ENCODE results near the gene EHD1. TPM values are rescaled to one million over a fixed set of nuclear protein-coding genes. Genes with fewer than 3 reads are reported as not detected.
A peak's percentile ranks its signal among the peaks of the same experiment; 100 is the strongest.

Gene EHD1
- polyA plus RNA-seq, 2 of the 4 experiments (the other 2 are of a cell fraction): 25.9 to 37.8 TPM

- H3K9me3 ChIP-seq: no peaks in the 10 kb centered on the region
- H3K4me2 ChIP-seq: peak overlapping the region; percentile 78
- FAIRE-seq (no peak), ATAC-seq (no peak), DNase-seq (ENCODE audit: low read depth in 1 of 2, low spot score in 1 of 2) (peak in 1 of 2 experiments; percentile 32)
- H3K4me3 ChIP-seq: peak overlapping the region; percentile 45
- WGBS (ENCODE audit: missing lambda C conversion rate): 15% methylated on average over 4 of the region's 4 CpGs
- ChIA-PET CTCF (interaction anchor here (0.6 to 14.9 kb wide), 11 partner anchors 17 to 192 kb away, joined by 3 to 132 read pairs (median 3); partner anchors contain the start of genes ARL2 and BATF2), POLR2A (no interaction called here)
- TF ChIP-seq RAD21 (conservative IDR thresholded peaks at IDR 0.05 in 1 of 2, IDR thresholded peaks at IDR 0.05 in 1 of 2) (peak in 1 of 2 experiments; percentile 19; a peak in 1 of 5 replicates), SMC3 (IDR thresholded peaks at IDR 0.05) (0 out of 3 replicates have a peak, but pooled peaks have one; percentile 11)
- TF ChIP-seq, protein P1, sequence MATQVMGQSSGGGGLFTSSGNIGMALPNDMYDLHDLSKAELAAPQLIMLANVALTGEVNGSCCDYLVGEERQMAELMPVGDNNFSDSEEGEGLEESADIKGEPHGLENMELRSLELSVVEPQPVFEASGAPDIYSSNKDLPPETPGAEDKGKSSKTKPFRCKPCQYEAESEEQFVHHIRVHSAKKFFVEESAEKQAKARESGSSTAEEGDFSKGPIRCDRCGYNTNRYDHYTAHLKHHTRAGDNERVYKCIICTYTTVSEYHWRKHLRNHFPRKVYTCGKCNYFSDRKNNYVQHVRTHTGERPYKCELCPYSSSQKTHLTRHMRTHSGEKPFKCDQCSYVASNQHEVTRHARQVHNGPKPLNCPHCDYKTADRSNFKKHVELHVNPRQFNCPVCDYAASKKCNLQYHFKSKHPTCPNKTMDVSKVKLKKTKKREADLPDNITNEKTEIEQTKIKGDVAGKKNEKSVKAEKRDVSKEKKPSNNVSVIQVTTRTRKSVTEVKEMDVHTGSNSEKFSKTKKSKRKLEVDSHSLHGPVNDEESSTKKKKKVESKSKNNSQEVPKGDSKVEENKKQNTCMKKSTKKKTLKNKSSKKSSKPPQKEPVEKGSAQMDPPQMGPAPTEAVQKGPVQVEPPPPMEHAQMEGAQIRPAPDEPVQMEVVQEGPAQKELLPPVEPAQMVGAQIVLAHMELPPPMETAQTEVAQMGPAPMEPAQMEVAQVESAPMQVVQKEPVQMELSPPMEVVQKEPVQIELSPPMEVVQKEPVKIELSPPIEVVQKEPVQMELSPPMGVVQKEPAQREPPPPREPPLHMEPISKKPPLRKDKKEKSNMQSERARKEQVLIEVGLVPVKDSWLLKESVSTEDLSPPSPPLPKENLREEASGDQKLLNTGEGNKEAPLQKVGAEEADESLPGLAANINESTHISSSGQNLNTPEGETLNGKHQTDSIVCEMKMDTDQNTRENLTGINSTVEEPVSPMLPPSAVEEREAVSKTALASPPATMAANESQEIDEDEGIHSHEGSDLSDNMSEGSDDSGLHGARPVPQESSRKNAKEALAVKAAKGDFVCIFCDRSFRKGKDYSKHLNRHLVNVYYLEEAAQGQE (IDR thresholded peaks at IDR 0.05): no peak
- H3K4me1 ChIP-seq: peaks cover 15% of the 10 kb centered on the region
- peak overlapping the region; percentile 65 to 84 for H3K27ac ChIP-seq
Measured at GRCh38 chr11:64918017-64918416, 39.6 kb upstream of the EHD1 start.

- WGBS (ENCODE audit: missing lambda C conversion rate): 13% methylated on average over 6 of the region's 6 CpGs
- H3K27ac ChIP-seq: peak overlapping the region; percentile 65 to 84
- CTCF ChIA-PET: interaction anchor here (0.6 to 14.9 kb wide), 10 partner anchors 17 to 192 kb away, joined by 3 to 132 read pairs (median 4); partner anchors contain the start of genes ARL2 and BATF2
Measured at GRCh38 chr11:64917663-64917995, 39.2 kb upstream of the EHD1 start.

GRCh38 chr11:64916775-64917662 is 38.6 kb upstream of the EHD1 start, which contains the start of gene ATG2A:
Gene ATG2A (minus strand): TSS chr11:64917209. CDS start chr11:64917135, 74 bp downstream.
- FAIRE-seq (peak; percentile 98), DNase-seq (ENCODE audit: low read depth in 1 of 2, low spot score in 1 of 2) (peak; percentile 99), ATAC-seq (peak; percentile 91 to 97)
- peak within 1 kb of the TSS; percentile 85 for H3K4me2 ChIP-seq
- CTCF ChIA-PET: interaction anchor here (0.5 to 14.9 kb wide), 11 partner anchors 18 to 118 kb away, joined by 3 to 132 read pairs (median 4); partner anchors contain the start of genes ARL2 and BATF2
- H3K4me3 ChIP-seq: peak within 1 kb of the TSS; percentile 70
- peak within 1 kb of the TSS; percentile 77 to 91 for H3K27ac ChIP-seq
- no peaks in the 10 kb centered on the region for H3K9me3 ChIP-seq
- POLR2A ChIA-PET: no interaction called here
- 3% methylated on average over 52 of the region's 57 CpGs for WGBS (ENCODE audit: missing lambda C conversion rate)
- H3K4me1 ChIP-seq: peaks cover 15% of the 10 kb centered on the region
- TF ChIP-seq RFX5 (IDR thresholded peaks at IDR 0.05) (peak; percentile 75), SMC3 (IDR thresholded peaks at IDR 0.05) (0 out of 3 replicates have a peak, but pooled peaks have one; percentile 12), JUNB (IDR thresholded peaks at IDR 0.05) (no peak), SREBF2 (IDR thresholded peaks at IDR 0.05) (no peak), MAFK (IDR thresholded peaks at IDR 0.05; ENCODE audit: partially characterized antibody) (no peak), RNF2 (IDR thresholded peaks at IDR 0.05; ENCODE audit: borderline replicate concordance, low read depth) (no peak)
- TF ChIP-seq, protein P2, sequence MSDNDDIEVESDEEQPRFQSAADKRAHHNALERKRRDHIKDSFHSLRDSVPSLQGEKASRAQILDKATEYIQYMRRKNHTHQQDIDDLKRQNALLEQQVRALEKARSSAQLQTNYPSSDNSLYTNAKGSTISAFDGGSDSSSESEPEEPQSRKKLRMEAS (IDR thresholded peaks at IDR 0.05): peak; percentile 50; the same call in 1 of the 2 replicates
- TF ChIP-seq, protein P1 (IDR thresholded peaks at IDR 0.05): no peak
- TF ChIP-seq, protein P3, sequence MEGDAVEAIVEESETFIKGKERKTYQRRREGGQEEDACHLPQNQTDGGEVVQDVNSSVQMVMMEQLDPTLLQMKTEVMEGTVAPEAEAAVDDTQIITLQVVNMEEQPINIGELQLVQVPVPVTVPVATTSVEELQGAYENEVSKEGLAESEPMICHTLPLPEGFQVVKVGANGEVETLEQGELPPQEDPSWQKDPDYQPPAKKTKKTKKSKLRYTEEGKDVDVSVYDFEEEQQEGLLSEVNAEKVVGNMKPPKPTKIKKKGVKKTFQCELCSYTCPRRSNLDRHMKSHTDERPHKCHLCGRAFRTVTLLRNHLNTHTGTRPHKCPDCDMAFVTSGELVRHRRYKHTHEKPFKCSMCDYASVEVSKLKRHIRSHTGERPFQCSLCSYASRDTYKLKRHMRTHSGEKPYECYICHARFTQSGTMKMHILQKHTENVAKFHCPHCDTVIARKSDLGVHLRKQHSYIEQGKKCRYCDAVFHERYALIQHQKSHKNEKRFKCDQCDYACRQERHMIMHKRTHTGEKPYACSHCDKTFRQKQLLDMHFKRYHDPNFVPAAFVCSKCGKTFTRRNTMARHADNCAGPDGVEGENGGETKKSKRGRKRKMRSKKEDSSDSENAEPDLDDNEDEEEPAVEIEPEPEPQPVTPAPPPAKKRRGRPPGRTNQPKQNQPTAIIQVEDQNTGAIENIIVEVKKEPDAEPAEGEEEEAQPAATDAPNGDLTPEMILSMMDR (IDR thresholded peaks at IDR 0.05): no peak
- TF ChIP-seq, protein P4, sequence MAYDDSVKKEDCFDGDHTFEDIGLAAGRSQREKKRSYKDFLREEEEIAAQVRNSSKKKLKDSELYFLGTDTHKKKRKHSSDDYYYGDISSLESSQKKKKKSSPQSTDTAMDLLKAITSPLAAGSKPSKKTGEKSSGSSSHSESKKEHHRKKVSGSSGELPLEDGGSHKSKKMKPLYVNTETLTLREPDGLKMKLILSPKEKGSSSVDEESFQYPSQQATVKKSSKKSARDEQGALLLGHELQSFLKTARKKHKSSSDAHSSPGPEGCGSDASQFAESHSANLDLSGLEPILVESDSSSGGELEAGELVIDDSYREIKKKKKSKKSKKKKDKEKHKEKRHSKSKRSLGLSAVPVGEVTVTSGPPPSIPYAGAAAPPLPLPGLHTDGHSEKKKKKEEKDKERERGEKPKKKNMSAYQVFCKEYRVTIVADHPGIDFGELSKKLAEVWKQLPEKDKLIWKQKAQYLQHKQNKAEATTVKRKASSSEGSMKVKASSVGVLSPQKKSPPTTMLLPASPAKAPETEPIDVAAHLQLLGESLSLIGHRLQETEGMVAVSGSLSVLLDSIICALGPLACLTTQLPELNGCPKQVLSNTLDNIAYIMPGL (CRISPR knock-in tag; IDR thresholded peaks at IDR 0.05; ENCODE audit: borderline replicate concordance): peak; percentile 96

More at GRCh38 chr11:64917663-64917995, 39.2 kb upstream of the EHD1 start:
- peak overlapping the region; percentile 78 for H3K4me2 ChIP-seq
- DNase-seq (ENCODE audit: low read depth in 1 of 2, low spot score in 1 of 2): no peak
- POLR2A ChIA-PET: no interaction called here
- peaks cover 15% of the 10 kb centered on the region for H3K4me1 ChIP-seq
- no peak for ATAC-seq
- no peaks in the 10 kb centered on the region for H3K9me3 ChIP-seq
- FAIRE-seq: no peak
- no peak for TF ChIP-seq JUNB (IDR thresholded peaks at IDR 0.05)
- TF ChIP-seq, protein P5, sequence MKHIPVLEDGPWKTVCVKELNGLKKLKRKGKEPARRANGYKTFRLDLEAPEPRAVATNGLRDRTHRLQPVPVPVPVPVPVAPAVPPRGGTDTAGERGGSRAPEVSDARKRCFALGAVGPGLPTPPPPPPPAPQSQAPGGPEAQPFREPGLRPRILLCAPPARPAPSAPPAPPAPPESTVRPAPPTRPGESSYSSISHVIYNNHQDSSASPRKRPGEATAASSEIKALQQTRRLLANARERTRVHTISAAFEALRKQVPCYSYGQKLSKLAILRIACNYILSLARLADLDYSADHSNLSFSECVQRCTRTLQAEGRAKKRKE (CRISPR knock-in tag; IDR thresholded peaks at IDR 0.05; ENCODE audit: low read depth): no peak
- no peak for TF ChIP-seq HOXA7 (CRISPR knock-in tag; IDR thresholded peaks at IDR 0.05)
- TF ChIP-seq MYC (IDR thresholded peaks at IDR 0.05; ENCODE audit: borderline replicate concordance, low read length): 0 out of 2 replicates have a peak, but pooled peaks have one; percentile 7
- TF ChIP-seq, protein P6, sequence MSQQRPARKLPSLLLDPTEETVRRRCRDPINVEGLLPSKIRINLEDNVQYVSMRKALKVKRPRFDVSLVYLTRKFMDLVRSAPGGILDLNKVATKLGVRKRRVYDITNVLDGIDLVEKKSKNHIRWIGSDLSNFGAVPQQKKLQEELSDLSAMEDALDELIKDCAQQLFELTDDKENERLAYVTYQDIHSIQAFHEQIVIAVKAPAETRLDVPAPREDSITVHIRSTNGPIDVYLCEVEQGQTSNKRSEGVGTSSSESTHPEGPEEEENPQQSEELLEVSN (IDR thresholded peaks at IDR 0.05; ENCODE audit: borderline replicate concordance, low read depth): no peak
- TF ChIP-seq FOXS1 (CRISPR knock-in tag; IDR thresholded peaks at IDR 0.05): no peak
- H3K4me3 ChIP-seq: peak overlapping the region; percentile 45

All from A549 (cell line).